ENCODE data around the gene SORCS3.

The SORCS3 gene

DNA sequence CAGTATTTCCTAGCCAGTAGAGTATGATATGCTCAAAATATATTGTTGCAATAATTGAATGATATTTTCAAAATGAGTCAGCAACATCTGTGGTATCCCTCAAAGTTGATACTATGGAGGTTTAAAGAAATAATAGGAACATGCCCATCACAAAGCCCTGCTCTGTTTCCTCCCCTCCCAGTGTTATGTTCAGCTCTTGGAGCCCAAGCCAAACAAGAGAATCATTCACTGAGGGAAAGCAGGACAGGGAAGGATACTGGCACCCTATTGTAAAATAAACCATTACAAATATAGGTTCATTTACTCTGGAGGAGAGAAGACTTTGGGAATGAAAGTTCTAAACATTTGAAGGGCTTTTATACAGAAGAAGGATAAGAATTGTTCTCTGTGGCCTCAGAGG lies 37.6 kb downstream of the SORCS3 start:
- H3K4me1 Mint-ChIP-seq: peaks cover 6% of the 10 kb centered on the region
- DNase-seq: no peak
- no peak overlapping the region for H3K27ac Mint-ChIP-seq
- peaks cover 3% of the 10 kb centered on the region for H3K9me3 Mint-ChIP-seq
- TF ChIP-seq, protein P1, sequence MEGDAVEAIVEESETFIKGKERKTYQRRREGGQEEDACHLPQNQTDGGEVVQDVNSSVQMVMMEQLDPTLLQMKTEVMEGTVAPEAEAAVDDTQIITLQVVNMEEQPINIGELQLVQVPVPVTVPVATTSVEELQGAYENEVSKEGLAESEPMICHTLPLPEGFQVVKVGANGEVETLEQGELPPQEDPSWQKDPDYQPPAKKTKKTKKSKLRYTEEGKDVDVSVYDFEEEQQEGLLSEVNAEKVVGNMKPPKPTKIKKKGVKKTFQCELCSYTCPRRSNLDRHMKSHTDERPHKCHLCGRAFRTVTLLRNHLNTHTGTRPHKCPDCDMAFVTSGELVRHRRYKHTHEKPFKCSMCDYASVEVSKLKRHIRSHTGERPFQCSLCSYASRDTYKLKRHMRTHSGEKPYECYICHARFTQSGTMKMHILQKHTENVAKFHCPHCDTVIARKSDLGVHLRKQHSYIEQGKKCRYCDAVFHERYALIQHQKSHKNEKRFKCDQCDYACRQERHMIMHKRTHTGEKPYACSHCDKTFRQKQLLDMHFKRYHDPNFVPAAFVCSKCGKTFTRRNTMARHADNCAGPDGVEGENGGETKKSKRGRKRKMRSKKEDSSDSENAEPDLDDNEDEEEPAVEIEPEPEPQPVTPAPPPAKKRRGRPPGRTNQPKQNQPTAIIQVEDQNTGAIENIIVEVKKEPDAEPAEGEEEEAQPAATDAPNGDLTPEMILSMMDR (IDR thresholded peaks at IDR 0.05): no peak
- H3K27me3 Mint-ChIP-seq (ENCODE audit: low read depth, poor library complexity): peaks cover 16% of the 10 kb centered on the region
- no peaks in the 10 kb centered on the region for H3K36me3 Mint-ChIP-seq (ENCODE audit: low read depth)
- no peak overlapping the region for H3K4me3 Mint-ChIP-seq

DNA sequence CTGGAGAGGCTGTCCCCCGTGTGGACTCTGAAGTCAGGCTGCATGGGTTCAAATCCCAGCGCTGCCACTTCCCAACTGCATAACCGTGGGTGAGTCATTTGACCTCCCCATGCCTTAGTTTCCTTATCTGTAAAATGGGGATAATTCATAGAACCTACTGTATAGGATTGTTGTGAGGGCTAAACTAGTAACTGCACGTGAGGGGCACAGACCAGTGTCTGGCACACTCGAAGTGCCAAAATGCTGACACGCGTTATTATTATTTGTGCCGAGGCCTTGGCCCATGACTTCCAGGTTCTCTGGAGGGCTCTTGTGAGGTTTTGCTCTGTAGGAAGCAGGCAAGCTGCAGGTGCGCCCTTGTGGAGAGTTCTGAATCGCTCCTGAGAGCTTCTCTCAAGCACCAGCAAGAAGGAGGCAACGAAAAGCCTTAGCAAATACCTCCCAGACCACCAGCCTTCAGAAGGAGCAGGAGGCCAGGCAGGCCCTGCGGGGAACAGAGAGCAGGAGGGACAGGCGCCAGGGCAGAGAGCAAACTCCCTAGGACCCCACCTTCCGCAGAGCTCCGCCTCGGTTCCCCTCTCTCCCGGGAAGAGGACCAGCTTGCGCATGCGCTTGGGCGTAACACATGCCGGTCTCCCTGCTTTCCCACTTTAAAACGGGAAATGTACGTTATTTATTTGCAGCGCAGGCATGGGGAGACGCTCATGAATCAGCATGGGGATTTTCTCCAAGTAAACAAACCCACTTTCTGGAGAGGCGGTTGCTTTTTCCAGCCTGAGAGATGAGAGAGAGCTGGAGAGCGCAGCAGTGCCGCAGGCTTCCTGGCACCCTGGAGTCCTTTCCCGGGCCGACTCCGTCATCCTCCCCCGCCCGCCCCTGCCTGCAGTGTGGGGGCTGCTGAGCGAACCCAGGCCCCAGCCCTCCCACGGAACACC lies 39.6 kb downstream of the SORCS3 start:
- H3K4me3 Mint-ChIP-seq: peak overlapping the region; percentile 88
- H3K36me3 Mint-ChIP-seq (ENCODE audit: low read depth): no peaks in the 10 kb centered on the region

DNA sequence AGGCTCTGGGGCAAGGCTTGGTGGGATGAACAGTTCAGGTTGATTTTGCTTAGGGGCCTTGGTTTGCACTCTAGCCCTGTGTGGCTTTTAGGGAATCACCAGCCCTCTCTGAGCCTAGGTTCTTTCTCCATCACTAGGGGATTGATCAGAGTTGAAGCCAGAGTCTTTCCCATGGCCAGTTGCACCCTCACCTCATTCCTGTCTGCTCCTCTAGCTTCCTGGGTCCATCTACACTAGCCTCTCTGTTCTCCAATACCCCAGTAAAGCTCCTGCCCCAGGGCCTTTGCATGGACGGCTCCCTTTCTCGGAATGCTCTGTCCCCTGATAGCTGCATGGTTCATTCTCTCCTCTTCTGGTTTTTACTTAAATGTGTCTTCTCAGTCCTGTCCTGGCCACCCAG lies 40.4 kb downstream of the SORCS3 start:
- Mint-ChIP-seq H3K36me3 (ENCODE audit: low read depth) (no peaks in the 10 kb centered on the region), H3K4me3 (peak overlapping the region; percentile 88), H3K9me3 (no peaks in the 10 kb centered on the region), H3K27me3 (ENCODE audit: low read depth, poor library complexity) (peaks cover 15% of the 10 kb centered on the region), H3K27ac (no peak overlapping the region), H3K4me1 (peaks cover 6% of the 10 kb centered on the region)
- TF ChIP-seq, protein P1 (IDR thresholded peaks at IDR 0.05): no peak
- no peak for DNase-seq

More for the DNA sequence above, 39.6 kb downstream of the SORCS3 start:
- no peaks in the 10 kb centered on the region for H3K9me3 Mint-ChIP-seq
- peaks cover 11% of the 10 kb centered on the region for H3K27me3 Mint-ChIP-seq (ENCODE audit: low read depth, poor library complexity)
- TF ChIP-seq, protein P1 (IDR thresholded peaks at IDR 0.05): no peak
- peak; percentile 66 for DNase-seq
- peaks cover 6% of the 10 kb centered on the region for H3K4me1 Mint-ChIP-seq
- H3K27ac Mint-ChIP-seq: peak overlapping the region; percentile 77

DNA sequence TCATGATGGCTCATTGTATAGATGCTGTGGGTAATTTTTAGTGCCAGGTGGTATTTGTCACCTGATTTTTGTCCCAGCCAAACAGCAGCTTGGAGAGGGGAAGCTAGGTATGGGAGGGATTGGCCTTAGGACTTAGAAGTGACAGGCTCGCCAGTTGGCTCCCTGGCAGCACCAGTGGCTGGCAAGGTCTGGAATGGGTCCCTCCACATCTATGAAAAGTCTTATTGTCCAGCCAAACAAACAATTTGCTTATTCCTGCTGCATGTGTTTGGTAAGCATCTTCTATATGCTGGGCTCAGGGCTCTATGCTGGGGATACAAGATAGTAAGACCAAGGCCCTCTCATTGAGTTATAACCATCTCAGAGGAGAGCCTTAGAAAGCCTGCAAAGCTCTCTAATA lies 42.5 kb downstream of the SORCS3 start:
- Mint-ChIP-seq H3K4me3 (no peak overlapping the region), H3K9me3 (no peaks in the 10 kb centered on the region), H3K4me1 (peaks cover 9% of the 10 kb centered on the region), H3K27ac (no peak overlapping the region), H3K27me3 (ENCODE audit: low read depth, poor library complexity) (peaks cover 25% of the 10 kb centered on the region), H3K36me3 (ENCODE audit: low read depth) (no peaks in the 10 kb centered on the region)
- DNase-seq: no peak
- TF ChIP-seq, protein P1 (IDR thresholded peaks at IDR 0.05): no peak

DNA sequence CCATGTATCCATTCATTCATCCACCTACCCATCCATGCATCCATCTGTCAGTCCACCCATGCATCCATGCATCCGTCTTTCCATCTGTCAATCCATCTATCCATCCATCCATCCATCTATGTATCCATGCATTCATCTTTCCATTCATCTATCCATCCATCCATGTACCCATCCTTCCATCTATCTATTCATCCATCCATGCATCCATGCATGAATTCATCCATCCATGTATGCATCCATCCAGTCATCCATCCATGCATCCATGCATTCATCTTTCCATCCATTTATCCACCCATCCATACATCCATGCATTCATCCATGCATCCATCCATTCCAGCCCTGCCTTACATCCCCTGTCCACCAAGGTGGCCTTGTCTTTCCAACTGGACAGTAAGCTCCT lies 45.7 kb downstream of the SORCS3 start:
- H3K4me3 Mint-ChIP-seq: no peak overlapping the region
- H3K36me3 Mint-ChIP-seq (ENCODE audit: low read depth): no peaks in the 10 kb centered on the region
- H3K27me3 Mint-ChIP-seq (ENCODE audit: low read depth, poor library complexity): peaks cover 17% of the 10 kb centered on the region
- DNase-seq: no peak
- TF ChIP-seq, protein P1 (IDR thresholded peaks at IDR 0.05): no peak
- no peaks in the 10 kb centered on the region for H3K9me3 Mint-ChIP-seq
- peaks cover 11% of the 10 kb centered on the region for H3K4me1 Mint-ChIP-seq
- peak overlapping the region; percentile 0 for H3K27ac Mint-ChIP-seq
